ENCODE data around the gene NBAS. TPM values are rescaled to one million over a fixed set of nuclear protein-coding genes. Genes with fewer than 3 reads are reported as not detected.

NBAS gene
- total RNA-seq, 3 donors from 2014 or later (not counting 1 experiment from before 2014, with no cell fraction given), result 27.8 to 34.7 (median 29.2) TPM

DNA sequence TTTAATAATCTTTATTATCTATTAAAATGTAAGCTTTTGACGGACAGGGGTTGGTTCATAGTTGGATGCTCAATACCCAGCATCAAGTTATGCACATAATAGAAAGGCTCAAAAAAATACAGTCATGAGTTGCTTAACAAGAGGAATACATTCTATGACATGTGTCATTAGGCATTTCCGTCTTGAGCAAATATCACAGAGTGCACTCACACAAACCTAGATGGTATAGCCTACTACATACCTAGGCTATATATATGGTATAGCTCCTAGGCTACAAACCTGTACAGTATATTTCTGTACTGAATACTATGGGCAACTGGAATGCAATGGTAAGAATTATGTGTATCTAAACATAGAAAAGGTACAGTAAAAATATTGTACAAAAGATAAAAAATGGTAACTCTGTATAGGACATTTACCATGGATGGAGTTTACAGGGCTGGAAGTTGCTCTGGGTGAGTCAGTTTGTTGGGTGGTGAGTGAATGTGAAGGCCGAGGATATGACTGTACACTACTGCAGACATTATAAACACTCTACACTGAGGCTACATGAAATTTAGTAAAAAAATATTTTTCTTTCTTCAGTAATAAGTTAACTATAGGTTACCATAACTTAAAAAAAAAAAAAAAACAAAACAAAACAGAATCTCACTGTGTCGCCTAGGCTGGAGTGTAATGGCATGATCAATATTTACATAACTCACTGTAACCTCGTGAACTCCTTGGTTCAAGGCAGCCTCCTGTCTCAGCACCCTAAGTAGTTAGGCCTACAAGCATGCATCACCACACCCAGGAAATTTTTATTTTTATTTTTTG is 201.2 kb downstream of the NBAS start:
- intact Hi-C loops (cut with micrococcal nuclease), result no loop called here
- Mint-ChIP-seq H3K36me3 (no peaks in the 10 kb centered on the region), H3K27me3 (ENCODE audit: low read depth in 2 of 2) (no peaks in the 10 kb centered on the region), H3K4me3 (no peak overlapping the region), H3K27ac (no peak overlapping the region), H3K4me1 (no peaks in the 10 kb centered on the region), H3K9me3 (no peaks in the 10 kb centered on the region)
- H3K27me3 ChIP-seq (ENCODE audit: control insufficient read depth, insufficient read depth, low read length), result no peaks in the 10 kb centered on the region
- peaks cover 13% of the 10 kb centered on the region for H3K36me3 ChIP-seq (ENCODE audit: control insufficient read depth, insufficient read depth, low read length)
- TF ChIP-seq, protein P1, sequence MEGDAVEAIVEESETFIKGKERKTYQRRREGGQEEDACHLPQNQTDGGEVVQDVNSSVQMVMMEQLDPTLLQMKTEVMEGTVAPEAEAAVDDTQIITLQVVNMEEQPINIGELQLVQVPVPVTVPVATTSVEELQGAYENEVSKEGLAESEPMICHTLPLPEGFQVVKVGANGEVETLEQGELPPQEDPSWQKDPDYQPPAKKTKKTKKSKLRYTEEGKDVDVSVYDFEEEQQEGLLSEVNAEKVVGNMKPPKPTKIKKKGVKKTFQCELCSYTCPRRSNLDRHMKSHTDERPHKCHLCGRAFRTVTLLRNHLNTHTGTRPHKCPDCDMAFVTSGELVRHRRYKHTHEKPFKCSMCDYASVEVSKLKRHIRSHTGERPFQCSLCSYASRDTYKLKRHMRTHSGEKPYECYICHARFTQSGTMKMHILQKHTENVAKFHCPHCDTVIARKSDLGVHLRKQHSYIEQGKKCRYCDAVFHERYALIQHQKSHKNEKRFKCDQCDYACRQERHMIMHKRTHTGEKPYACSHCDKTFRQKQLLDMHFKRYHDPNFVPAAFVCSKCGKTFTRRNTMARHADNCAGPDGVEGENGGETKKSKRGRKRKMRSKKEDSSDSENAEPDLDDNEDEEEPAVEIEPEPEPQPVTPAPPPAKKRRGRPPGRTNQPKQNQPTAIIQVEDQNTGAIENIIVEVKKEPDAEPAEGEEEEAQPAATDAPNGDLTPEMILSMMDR (IDR thresholded peaks at IDR 0.05), result no peak
- no peaks in the 10 kb centered on the region for H3K9me3 ChIP-seq (ENCODE audit: control insufficient read depth, insufficient read depth, low read length)
- no peak for DNase-seq
- no peak for ATAC-seq
- WGBS (ENCODE audit: insufficient coverage), result 100% methylated on average over 2 of the region's 5 CpGs
- H3K27ac ChIP-seq (ENCODE audit: low read length), result no peak overlapping the region
- H3K4me1 ChIP-seq (ENCODE audit: control insufficient read depth, insufficient read depth, low read length), result no peaks in the 10 kb centered on the region
- no peak overlapping the region for H3K4me3 ChIP-seq (ENCODE audit: low read length)

DNA sequence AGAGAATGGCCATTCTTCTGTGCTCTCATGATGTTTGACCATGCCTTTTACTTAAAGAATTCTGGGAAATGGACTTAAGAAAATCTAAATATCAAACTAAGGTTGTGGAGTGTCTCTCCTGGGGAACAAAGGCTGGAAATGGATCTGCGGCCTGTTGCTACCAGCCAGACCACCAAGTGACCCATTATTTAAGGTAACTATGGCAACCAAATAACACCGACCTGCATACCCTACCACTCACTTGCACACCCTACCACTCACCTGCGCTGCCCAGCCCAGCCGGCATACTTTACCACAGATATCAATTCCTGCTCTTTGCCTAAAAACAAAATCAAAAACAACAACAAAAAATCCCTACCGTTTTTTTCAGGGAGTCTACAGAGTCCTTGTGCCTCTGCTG is 203.2 kb downstream of the NBAS start:
- no peaks in the 10 kb centered on the region for H3K27me3 ChIP-seq (ENCODE audit: control insufficient read depth, insufficient read depth, low read length)
- H3K4me1 Mint-ChIP-seq, result no peaks in the 10 kb centered on the region
- intact Hi-C loops (cut with micrococcal nuclease), result no loop called here
- peaks cover 16% of the 10 kb centered on the region for H3K36me3 ChIP-seq (ENCODE audit: control insufficient read depth, insufficient read depth, low read length)
- TF ChIP-seq, protein P1 (IDR thresholded peaks at IDR 0.05), result no peak
- no peak overlapping the region for H3K27ac ChIP-seq (ENCODE audit: low read length)
- no peaks in the 10 kb centered on the region for H3K36me3 Mint-ChIP-seq
- ATAC-seq, result no peak
- H3K4me3 ChIP-seq (ENCODE audit: low read length), result no peak overlapping the region
- no peaks in the 10 kb centered on the region for H3K9me3 ChIP-seq (ENCODE audit: control insufficient read depth, insufficient read depth, low read length)
- H3K4me3 Mint-ChIP-seq, result no peak overlapping the region
- H3K27me3 Mint-ChIP-seq (ENCODE audit: low read depth in 2 of 2), result no peaks in the 10 kb centered on the region
- no peak for DNase-seq
- no peak overlapping the region for H3K27ac Mint-ChIP-seq
- H3K4me1 ChIP-seq (ENCODE audit: control insufficient read depth, insufficient read depth, low read length), result no peaks in the 10 kb centered on the region
- no peaks in the 10 kb centered on the region for H3K9me3 Mint-ChIP-seq
- 92% methylated on average over 5 of the region's 5 CpGs for WGBS (ENCODE audit: insufficient coverage)

DNA sequence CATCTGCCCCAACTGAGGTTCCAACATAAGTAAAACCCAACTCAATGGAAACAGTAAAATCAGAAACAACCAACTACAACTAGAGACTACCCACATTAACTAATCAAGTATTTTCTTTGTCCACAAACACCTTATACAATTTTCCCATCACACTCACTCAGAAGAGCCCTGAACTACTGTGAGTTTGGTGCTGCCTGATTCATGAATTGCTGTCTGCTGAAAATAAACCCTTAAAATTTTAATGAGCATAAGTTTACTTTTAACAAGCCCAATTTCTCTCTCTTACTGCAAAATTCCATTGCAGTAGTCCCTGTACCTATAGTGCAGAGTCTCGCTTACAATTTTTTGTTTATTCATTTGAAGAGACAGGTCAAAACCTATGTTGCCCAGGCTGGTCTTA is 203.9 kb downstream of the NBAS start:
- intact Hi-C loops (cut with micrococcal nuclease), result no loop called here
- WGBS (ENCODE audit: insufficient coverage), result 100% methylated on average over 1 of the region's 1 CpG
- peaks cover 3% of the 10 kb centered on the region for H3K36me3 Mint-ChIP-seq

More for the DNA sequence above, 203.9 kb downstream of the NBAS start:
- H3K27ac ChIP-seq (ENCODE audit: low read length), result no peak overlapping the region
- no peaks in the 10 kb centered on the region for H3K27me3 Mint-ChIP-seq (ENCODE audit: low read depth in 2 of 2)
- no peak overlapping the region for H3K4me3 ChIP-seq (ENCODE audit: low read length)
- no peaks in the 10 kb centered on the region for H3K4me1 ChIP-seq (ENCODE audit: control insufficient read depth, insufficient read depth, low read length)
- no peak overlapping the region for H3K27ac Mint-ChIP-seq
- DNase-seq (no peak), ATAC-seq (no peak)
- no peaks in the 10 kb centered on the region for H3K27me3 ChIP-seq (ENCODE audit: control insufficient read depth, insufficient read depth, low read length)
- TF ChIP-seq, protein P1 (IDR thresholded peaks at IDR 0.05), result no peak
- H3K9me3 Mint-ChIP-seq, result no peaks in the 10 kb centered on the region
- no peaks in the 10 kb centered on the region for H3K9me3 ChIP-seq (ENCODE audit: control insufficient read depth, insufficient read depth, low read length)
- peaks cover 16% of the 10 kb centered on the region for H3K36me3 ChIP-seq (ENCODE audit: control insufficient read depth, insufficient read depth, low read length)
- H3K4me3 Mint-ChIP-seq, result no peak overlapping the region
- no peaks in the 10 kb centered on the region for H3K4me1 Mint-ChIP-seq

Data from natural killer cell (primary cell).